ENCODE data around the gene WDFY2. TPM values are rescaled to one million over a fixed set of nuclear protein-coding genes. Genes with fewer than 3 reads are reported as not detected.

WDFY2 gene
- total RNA-seq, 1 experiment from 2014 or later, result 26.4 TPM

DNA sequence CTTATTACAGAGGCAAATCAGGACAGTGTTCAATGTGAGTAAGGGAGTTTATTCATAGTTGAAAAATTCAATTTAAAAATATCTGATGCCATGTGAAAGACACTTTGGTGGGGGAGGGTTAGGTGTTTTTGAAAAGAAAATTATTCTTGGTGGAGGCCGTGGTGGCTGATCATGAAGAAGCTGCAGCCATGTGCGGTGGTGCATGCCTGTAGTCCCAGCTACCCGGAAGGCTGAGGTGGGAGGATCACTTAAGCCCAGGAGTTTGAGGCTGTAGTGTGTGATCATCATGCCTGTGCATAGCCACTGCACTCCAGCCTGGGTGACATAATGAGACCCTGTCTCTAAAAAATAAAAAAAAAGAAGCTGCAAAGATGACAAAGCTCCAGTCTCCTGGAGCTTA, 28.6 kb downstream of the WDFY2 start:
- H3K4me1 ChIP-seq (ENCODE audit: insufficient read depth, low read length), result peaks cover 6% of the 10 kb centered on the region; the same call in 1 of the 2 replicates
- H3K27me3 ChIP-seq (ENCODE audit: insufficient read depth, low read length), result no peaks in the 10 kb centered on the region
- no peak overlapping the region for H2AK5ac ChIP-seq (ENCODE audit: insufficient read length, low read length)
- no peak overlapping the region for H3K4me2 ChIP-seq (ENCODE audit: insufficient read depth, insufficient read length, low read length)
- peaks cover 0 to under 1% of the 10 kb centered on the region in 2 experiments; a peak in 1 of 5 replicates for H3K9me3 Mint-ChIP-seq
- no CpG with 5 or more reads among the region's 3 CpGs for WGBS (ENCODE audit: extremely low coverage, insufficient read length, low lambda C conversion rate)
- H2BK120ac ChIP-seq (ENCODE audit: low read depth, low read length, poor library complexity, severe bottlenecking), result no peak overlapping the region
- no peak overlapping the region for H2BK12ac ChIP-seq (ENCODE audit: insufficient read length, low read depth, low read length)
- TF ChIP-seq, protein P1, sequence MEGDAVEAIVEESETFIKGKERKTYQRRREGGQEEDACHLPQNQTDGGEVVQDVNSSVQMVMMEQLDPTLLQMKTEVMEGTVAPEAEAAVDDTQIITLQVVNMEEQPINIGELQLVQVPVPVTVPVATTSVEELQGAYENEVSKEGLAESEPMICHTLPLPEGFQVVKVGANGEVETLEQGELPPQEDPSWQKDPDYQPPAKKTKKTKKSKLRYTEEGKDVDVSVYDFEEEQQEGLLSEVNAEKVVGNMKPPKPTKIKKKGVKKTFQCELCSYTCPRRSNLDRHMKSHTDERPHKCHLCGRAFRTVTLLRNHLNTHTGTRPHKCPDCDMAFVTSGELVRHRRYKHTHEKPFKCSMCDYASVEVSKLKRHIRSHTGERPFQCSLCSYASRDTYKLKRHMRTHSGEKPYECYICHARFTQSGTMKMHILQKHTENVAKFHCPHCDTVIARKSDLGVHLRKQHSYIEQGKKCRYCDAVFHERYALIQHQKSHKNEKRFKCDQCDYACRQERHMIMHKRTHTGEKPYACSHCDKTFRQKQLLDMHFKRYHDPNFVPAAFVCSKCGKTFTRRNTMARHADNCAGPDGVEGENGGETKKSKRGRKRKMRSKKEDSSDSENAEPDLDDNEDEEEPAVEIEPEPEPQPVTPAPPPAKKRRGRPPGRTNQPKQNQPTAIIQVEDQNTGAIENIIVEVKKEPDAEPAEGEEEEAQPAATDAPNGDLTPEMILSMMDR (conservative IDR thresholded peaks at IDR 0.05), result no peak
- H4K20me1 ChIP-seq (ENCODE audit: control insufficient read depth, insufficient read depth, insufficient read length), result no peaks in the 10 kb centered on the region
- H3K4ac ChIP-seq (ENCODE audit: low read depth, low read length), result no peak overlapping the region
- H3K9ac ChIP-seq (ENCODE audit: extremely low read depth, insufficient read length, low read length), result no peak overlapping the region
- H3K27ac Mint-ChIP-seq, result no peak overlapping the region; a peak in 1 of 7 replicates
- H3K79me1 ChIP-seq (ENCODE audit: insufficient read depth, low read depth, low read length, poor library complexity, severe bottlenecking), result peaks cover 3% of the 10 kb centered on the region
- no peak overlapping the region for H2BK5ac ChIP-seq (ENCODE audit: insufficient read length, low read length)
- no peak overlapping the region for H4K91ac ChIP-seq (ENCODE audit: insufficient read length, low read depth, low read length)
- H2BK20ac ChIP-seq (ENCODE audit: low read depth, low read length, poor library complexity, severe bottlenecking), result no peak overlapping the region
- no peaks in the 10 kb centered on the region for H3K9me3 ChIP-seq (ENCODE audit: control insufficient read depth, low read depth, low read length)
- H3K27ac ChIP-seq (ENCODE audit: insufficient read length, low read depth, low read length), result no peak overlapping the region
- no peak overlapping the region for H3T11ph ChIP-seq (ENCODE audit: low read length)
- H3K14ac ChIP-seq (ENCODE audit: insufficient read depth, low read length), result no peak overlapping the region
- H3K23me2 ChIP-seq (ENCODE audit: insufficient read length, low read depth, low read length, poor library complexity, severe bottlenecking), result no peaks in the 10 kb centered on the region
- H3K18ac ChIP-seq (ENCODE audit: insufficient read length, low read depth, low read length), result no peak overlapping the region
- no peak overlapping the region for H2BK15ac ChIP-seq (ENCODE audit: low read depth, low read length)
- peaks cover 18% of the 10 kb centered on the region; the same call in 1 of the 2 replicates for H3K79me2 ChIP-seq (ENCODE audit: insufficient read depth, low read length)
- peaks cover 0 to 1% (median under 1%) of the 10 kb centered on the region in 3 experiments; a peak in 5 of 7 replicates for H3K36me3 Mint-ChIP-seq (ENCODE audit: insufficient read depth in 1 of 3, low read depth in 3 of 3)
- H4K5ac ChIP-seq (ENCODE audit: insufficient read length, low read depth, low read length), result no peak overlapping the region
- H3K23ac ChIP-seq (ENCODE audit: insufficient read length, low read depth, low read length), result no peak overlapping the region
- H3K56ac ChIP-seq (ENCODE audit: insufficient read length, low read depth, low read length), result no peak overlapping the region
- H3K27me3 Mint-ChIP-seq (ENCODE audit: low read depth), result no peaks in the 10 kb centered on the region
- DNase-seq, result no peak
- H4K8ac ChIP-seq (replicated peaks; ENCODE audit: insufficient read length, low read depth, low read length), result no peak overlapping the region
- peaks cover 32 to 34% of the 10 kb centered on the region in 2 experiments for H3K4me1 Mint-ChIP-seq
- H3K4me3 Mint-ChIP-seq, result no peak overlapping the region
- H2AFZ ChIP-seq (ENCODE audit: low read length), result no peak overlapping the region
